Amniotic epithelial cell (primary cell): ENCODE results near the gene IRF6.

Experiments
- DNase-seq: peaks from one replicate; pipeline ENCODE4 v3.0.0-alpha.2; 2010; ENCODE audit warnings: low read depth

The IRF6 gene

DNA sequence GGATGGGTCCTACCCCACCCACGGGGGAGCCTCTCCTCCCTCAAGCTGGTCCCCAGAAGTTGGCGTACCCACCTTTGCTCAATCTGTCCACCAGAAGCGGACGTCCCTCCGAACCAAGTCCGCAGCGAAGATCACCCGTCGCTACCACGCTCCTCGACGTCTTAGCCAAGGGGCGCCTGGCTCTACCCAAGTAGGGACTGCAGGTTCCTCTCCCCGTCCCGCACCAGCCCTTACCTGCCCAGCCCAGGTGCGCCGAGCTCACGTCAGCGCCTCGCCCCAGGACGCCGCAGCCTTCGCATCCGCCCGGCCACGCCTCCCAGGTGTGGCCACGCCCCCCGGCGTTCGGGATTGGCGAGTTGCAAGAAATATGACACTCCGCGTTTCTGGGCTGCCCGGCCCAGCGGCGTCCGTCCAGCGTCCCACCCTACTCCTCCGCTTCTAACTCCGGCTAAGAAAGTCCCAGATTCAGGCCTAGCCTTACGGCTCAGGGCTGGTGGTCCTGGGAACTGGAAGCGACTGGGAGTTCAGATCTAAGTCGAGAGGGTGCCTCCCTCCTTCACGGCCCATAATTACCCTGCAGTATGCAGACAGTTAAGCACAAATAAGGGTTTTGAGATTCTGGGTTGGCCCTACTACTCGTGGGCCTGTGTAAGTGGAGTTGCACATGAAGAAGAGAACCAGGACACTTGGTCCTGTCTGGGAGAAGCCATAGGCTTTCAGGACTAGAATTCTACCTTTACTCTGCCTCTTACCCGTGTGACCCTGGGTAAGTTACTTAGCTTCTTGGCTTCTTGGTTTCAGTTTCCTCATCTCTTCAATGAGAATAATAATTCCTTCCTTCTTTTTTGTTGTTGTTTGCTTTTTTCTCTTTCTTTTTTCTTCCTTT is at the start of gene IRF6:
IRF6 (minus strand) TSS at position 268 of the 886 bp plus-strand sequence. CDS start 4,729 bp downstream, outside the sequence.
- DNase-seq: peak; percentile 27

DNA sequence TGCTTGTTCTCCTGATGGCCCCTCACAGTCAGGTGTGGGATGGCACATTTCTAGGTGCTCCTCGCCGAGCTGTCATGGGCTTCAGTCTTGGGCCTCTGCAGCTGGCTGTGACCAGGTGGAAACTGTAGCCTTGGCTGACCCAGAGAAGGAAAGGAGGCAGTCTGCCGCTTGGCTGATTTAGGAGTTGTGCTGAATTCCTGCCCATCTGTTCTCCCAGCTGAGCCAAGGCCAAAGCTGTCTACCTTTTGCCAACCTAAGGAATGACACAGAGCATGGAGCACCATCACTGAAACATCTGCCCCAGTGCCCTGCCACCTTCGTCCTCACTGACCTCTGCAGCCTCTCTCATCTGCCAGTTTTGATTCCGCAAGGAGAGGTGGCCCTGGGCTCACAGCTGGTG is 49.7 kb upstream of the IRF6 start:
- no peak for DNase-seq

DNA sequence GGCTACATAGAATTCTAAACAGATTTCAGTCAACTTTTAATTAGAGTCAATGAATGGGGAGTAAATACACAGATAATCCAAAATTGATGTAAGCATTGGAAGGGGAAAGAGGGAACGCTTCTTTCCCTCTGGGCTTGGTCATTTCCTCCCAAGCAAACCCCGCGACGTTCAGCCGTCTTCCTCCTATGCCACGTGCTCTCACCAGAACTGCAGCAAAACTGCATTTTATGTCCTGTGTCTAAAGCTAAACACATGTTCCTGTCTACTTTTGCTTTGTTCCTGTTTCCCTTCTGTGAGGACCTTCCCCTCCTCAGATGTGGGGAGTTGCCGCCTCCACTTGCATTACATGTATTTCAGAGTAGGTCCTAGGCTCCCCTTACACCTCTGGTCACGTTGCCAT is 49.1 kb upstream of the IRF6 start:
- DNase-seq: no peak

DNA sequence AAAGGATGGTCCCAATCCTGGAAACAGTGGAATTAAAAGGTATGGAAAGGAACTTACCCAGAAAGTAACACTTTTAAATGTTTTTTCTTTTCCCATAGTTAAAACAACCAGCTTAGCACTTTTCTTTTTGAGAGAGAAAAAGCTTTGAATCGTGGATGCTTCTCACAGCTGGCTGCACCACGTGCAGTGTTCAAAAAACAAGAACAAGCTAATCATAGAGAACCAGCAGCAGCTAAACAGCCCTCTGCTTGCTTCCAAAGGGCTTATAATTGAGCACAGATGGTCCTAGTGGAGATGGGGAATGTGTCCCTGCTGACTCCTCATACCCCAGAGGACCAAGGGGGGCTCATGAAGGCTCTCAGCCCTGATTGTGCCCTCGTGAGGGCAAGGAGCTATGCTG is 48.3 kb upstream of the IRF6 start:
- no peak for DNase-seq

DNA sequence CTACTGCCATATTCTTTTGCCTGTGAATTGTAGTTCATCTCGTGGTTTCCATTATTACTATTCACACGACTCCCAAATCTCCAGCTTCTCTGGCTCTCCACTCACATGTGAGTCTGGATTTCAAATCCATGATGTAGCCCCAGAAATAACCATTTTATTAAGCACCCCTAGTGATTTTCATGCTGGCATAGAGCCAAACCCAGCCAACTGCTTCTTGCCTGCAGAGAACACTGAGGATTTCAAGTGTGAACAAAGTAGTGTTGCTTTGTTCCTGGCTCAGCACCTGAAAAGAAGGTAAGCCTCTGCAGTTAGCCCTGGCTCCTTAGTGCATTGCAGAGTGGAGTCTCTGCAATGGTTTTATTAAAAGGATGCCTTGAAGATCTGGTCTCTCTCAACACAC is 47.7 kb upstream of the IRF6 start:
- DNase-seq: no peak

DNA sequence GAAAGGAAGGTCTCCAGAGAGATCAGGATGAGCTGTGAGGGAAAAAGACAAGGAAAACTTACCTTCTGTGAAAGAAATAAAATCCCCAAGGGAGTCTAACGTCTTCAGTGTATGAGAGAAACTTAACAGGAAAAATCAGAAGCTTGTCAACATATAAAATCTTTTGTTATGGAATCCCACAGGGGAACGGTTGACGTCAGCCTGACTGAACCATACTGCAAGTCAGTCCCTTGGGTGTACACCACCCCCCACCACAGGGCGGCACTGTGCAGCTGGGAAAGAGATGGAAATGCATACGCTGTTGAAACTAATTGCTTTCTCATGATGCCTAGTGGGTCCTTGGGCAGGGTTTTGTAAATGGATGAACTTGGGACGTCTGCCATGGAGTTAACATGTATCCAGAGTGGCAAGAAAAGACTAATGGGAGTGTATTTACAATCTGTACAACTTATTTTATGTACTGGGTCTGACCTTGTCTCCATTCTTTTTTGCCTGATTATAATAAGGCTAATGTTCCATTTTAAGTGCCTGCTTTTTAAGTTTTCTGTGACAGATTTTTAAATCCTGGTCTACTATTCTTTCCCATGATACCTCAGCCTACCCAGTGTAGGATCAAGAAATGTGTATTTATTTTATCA is 44.5 kb upstream of the IRF6 start:
- DNase-seq: peak; percentile 75

DNA sequence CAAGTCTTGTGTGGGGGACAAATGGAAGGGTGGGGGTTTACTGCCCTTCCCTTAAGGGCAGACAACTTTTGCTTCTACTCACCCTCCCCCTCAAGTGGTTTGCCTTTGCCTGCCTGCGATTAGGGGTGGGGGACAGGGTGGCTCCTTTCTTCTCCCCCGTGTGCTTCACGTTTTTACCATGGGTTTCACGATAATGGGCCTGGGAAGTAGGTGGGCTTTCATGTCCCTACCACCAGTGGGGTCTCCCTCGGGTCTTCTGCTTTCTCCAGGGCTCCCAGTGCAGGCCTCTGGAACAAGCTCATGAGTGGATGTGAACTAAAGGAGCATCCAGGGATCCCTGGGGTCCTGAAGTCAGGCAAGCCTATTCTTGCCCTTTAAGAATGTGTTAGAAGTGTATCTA is 43.4 kb upstream of the IRF6 start:
- DNase-seq: no peak

DNA sequence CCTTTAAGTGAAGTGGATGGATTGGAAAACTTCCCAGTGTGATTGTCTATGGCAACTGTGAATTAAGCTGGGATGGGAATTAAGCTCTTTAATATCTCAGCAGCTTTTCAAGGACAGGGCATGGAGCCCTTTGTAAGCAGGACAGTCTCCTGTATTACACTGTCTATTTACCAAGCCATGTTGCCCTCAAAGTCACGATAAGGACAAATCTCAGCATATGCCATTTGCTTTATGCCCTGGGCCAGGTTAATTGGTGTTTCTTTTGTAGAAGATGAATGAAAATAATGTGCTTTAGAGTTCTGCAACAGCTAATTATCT is 39.4 kb upstream of the IRF6 start:
- DNase-seq: no peak

DNA sequence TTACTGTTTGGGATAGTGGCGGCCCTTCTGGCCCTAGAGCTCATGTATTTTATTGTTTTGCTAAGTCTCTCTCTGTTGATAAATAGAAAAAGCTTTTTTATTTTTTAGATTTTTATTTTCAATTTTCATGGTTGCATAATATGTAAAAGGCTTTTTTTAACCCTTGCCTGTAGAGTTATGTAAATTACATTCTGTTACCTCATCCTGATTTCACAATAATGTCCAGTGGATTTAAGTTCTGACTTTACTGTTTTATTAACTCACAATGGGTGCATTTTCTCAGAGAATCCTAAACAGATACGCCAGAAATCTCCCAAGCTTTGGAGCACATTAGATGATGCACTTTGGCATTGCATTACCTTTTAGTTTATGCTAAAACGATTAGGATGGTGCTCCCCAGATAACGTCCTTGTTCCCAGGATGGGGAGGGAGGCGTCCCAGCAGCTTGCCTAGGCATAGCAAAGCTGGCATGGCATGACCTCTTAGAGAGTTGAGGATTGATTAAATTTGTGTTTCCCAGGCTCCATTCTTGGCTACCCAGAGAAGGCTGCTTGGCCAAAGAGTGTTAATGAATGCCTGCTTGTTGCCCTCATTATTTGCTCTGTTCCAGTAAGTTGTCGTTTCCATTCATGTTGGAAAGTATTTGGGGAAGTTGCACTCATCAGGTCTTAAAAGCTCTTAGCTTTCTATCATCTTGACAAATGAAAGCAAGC is 38.9 kb upstream of the IRF6 start:
- DNase-seq: peak; percentile 47

DNA sequence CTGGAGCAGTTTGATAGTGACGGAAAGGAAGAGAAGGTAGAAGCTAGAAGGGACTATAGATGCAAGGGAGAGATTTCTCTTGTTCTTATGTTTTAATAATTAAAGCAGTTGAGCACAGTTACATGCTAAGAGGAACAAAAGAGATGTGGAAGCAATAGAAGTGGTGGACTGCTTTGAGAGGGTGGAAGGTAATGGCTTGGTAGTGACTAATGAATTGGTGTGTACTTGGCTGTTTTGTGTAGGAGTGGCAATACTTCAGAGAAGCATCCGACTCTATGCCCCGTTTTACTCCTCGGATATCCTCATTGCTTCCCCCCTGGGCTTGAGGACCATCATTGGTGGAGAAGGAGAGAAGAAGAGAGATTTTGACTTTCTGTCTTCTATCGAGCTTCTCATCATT is 34.7 kb upstream of the IRF6 start:
- peak; percentile 31 for DNase-seq

DNA sequence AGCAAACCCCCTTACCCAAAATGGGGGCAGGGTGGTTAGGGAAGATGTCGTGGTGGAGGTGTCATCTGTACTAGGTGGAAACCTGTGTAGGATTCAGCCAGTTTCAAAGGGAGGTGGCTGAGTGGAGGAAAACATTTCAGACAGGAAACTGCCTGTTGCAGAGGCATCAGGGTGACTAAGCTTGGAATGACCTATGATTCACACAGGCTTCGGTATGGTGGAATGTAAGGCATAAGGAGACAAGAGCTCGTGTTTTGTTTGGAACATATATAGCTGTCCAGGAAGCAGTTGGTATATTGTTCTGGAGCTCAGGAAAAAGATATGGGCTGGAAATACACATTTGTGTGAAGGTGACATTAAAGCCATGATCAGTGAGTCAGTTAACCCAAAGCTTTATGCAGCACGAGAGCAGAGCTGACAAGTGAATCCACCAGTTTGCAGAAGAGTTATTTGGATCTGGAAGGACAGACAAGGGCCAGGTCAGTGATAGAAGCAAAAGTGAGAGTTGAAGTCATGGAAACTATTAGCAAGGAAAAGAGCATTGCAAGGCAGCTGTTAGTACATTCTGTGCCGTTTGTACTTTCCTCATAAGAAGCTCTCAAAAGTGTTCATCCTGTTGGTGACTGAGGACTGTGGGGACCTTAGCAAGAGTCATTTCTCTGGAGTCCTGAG is 34.1 kb upstream of the IRF6 start:
- peak; percentile 94 for DNase-seq

DNA sequence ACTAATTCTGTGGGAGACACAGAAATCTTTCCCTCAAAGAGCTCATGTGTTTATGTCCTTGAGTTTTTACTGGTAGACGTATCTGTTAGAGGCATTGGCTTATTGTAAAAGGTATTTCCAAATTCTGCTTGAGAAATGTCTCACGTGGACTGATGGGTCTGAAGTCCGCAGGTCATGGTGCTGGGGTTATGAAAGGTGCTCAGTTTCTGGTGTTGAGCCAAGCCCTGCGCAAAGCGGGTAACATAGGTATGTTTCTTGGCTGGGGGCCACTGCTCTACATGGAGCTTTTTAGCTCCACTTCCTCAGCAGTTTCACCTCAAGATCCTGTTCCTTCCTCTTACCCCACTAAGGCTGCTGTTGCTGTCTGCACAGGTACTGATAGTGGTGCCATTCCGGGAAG is 32.6 kb upstream of the IRF6 start:
- no peak for DNase-seq

DNA sequence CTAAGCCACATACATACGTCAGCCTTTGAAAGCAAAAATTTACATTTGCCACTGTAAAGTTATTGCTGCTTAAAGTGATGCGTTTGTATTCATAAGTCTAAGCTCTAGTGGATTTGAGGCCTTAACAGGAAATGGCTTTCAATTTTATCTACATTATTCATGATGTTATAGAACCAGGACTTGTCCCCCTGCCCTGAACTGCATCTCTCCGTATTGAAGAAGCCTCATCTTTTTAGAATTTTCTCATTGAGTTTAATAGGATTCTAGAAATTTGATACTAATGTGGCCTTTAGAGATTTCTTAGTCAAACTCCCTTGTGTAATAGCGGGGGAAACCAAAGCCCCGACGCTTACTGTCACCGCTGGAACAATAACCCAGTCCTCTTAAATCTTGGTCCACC is 31.7 kb upstream of the IRF6 start:
- DNase-seq: no peak

DNA sequence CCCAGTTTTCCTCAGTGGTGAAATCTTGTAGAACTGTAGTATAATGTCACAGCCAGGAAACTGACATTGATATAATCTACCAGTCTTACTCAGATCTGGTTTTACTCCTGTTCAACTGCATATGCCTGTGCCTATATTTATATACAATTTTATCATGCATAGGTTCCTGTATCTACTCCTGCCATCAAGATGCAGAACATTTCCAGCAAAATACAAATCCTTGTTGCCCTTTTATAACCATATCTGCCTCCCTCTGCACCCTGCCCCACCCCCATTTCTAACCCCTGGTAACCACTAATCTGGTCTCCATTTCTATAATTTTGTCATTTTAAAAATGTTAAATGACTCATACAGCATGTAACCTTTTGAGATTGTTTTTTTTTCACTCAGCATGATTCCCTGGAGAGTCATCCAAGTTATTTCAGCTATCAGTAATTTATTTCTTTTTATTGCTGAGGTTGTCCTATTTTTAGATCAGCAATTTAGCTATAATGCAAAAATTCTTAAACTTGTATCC is 29.9 kb upstream of the IRF6 start:
- DNase-seq: peak; percentile 75

DNA sequence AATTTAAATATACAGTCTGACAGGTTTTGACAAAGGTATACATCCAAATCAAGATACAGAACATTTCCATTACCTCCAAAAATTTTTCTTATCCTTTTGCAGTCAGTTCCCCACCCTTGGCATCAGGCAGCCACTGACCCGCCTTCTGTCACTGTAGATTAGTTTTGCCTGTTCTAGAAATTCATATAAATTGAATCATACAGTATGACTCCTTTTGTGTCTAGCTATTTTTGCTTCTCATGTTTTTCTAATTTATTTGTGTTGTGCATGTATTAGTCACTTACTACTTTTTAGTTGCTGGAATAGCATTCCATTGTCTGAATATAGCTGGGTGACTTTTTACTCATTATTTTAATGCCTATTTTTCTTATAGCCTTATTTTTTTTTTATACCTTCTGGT is 25.7 kb upstream of the IRF6 start:
- no peak for DNase-seq

DNA sequence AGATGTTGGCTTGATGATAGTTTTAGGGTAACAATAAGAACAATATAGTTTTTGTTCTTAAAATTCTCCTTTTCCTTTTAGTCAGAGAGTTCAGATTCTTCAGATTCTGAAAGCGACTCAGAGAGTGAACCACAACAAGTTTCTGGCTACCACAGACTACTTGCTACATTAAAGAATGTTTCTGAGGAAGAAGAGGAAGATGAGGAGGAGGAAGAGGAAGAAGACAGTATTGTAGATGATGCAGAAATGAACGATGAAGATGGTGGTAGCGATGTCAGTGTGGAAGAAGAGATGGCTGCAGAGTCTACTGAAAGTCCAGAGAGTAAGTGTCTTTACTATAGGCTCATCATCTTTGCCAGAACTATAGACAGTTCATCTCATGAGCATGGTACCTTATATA is 24.8 kb upstream of the IRF6 start:
- no peak for DNase-seq

DNA sequence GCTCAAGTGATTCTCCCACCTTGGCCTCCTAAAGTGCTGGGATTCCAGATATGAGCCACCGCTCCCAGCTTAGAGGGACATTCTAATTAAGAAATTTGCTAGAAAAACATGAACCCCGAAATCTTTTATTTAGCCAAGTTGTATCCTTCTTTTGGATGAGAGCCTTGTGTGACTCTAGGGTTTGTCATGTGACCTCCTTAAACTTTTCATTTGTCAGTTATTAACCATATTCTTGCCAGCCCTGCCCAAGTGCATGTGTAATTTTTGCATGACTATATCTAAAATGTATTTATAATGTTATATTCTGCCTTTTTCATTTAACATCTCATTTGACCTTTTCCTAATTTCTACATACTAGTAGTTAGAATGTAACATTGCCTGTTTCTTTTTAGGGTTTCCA is 23.8 kb upstream of the IRF6 start:
- DNase-seq: no peak

DNA sequence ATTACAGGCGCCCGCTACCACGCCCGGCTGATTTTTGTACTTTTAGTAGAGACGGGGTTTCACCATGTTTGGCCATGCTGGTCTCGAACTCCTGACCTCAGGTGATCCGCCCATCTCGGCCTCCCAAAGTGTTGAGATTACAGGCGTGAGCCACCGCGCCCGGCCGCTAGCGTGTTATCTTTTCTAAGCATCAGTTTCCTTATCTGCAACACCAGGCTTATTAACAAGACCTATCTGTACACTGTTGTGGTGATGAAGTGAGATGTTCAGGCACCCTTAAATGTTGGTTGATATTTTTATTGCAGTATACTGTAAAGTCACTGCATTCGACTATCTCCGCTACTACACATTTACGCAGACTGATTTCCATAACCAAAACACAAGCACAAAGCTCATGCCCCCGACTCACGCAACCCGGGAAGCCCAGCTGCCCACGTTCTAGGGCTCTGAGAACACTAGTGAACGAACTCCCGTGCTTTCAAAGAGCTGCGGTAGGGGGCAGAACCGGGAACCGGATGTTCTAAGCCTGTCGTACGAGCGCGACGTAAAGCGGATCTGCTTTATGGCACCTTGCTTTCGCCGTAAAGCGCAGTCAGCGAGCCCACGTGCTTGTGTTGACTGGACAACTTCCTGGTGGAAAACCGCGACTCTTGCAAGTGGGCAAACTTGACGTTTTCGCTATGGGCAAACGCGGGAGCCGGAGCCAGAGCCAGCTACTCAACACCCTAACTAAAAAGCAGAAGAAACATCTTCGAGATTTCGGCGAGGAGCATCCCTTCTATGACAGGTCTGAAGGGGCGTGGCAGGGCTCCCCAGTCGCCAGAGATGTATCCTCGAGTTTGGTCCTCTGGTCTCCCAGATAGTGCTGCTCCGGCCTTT is 21.7 kb upstream of the IRF6 start, which contains the start of gene UTP25:
UTP25 (plus strand) TSS at position 589 of the 879 bp plus-strand sequence; CDS start at position 681, 92 bp downstream.
- DNase-seq: peak; percentile 97

DNA sequence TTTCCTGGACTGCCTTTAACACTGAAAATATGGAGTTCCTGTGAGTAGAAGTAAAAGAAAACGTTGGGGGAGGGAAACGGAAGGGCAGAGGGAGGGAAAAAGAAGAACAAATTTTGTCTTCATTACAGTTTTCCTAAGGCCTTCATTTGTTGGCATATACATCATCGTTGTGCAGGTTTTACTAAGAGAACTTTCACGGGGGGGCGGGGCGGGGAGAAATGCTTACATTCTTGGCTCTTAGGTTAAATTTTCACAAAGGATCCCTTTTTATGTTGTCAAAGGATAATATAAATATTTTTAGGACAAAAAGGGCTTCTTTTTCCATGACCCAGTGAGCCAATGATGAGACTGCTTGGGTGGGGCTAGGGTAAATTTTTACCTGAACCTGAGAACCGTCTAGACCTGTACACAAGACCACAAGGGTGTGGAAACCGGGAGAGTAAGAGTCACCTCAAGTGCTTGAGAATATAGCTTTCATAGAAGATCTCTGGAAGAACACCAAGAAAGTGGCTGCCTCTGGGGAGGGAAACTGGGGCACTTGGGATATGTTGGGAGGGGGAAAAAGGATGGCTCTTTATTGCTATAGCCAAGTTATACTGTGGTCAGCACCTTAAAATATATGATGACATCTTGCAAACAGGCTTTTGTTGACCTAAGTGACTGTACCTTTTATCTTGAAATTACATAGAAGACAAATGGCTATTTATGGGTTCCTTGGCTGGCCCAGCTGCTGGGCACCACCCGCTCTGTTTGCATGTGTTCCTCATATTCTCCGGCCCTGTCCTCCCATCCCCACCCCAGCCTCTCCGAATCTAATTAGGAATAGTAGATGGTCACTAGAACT is 19.9 kb upstream of the IRF6 start:
- no peak for DNase-seq
